EL (cell line): ENCODE data around the gene B4GALNT3.

Source experiments
- DNase-seq: peaks from one replicate; pipeline ENCODE4 v3.0.0-alpha.2; 2016

The B4GALNT3 gene

GRCh38 chr12:541676-542324, 82.1 kb downstream of the B4GALNT3 start:
- DNase-seq = no peak

DNA sequence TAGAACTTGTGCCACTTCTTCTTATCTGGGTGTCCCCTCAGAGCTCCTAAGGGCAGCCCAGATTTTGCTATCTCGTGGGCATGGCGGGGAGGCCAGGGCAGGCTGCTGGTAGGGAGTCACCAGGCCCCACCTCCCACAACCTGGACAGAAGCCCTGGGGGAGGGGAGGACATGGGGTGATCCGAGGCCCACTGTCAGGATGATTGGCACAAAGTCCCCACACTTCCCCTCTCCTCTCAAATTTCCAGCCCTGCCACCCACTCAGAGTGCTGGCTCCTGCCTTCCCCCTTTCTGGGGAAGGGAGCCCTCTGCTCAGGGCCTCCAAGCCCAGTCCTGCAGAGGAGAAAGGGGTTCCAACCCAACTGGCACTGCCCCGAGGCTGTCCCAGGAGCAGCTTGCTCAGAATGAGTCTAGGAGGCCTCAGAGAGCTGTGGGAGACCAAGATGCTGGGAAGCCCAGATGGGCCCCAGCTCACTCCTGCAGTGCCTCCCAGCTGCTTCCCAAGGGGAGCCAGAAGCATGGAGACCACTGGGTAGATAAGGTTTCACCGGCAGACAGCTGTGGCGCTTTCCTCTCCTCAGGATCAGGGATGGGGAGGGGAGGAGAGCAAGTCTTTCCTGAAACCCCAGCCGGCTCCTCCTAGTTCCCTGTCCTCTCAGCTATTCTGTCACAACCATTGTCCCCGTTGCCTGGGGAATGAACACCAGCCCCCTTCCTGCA, 82.8 kb downstream of the B4GALNT3 start:
- no peak for DNase-seq

GRCh38 chr12:543114-543451, 83.3 kb downstream of the B4GALNT3 start:
- no peak for DNase-seq

GRCh38 chr12:544142-544541, 84.4 kb downstream of the B4GALNT3 start:
- DNase-seq = no peak

- DNase-seq = no peak
Measured at GRCh38 chr12:544941-545635, 85.3 kb downstream of the B4GALNT3 start.

- DNase-seq = no peak
Measured at GRCh38 chr12:545835-546234, 86.1 kb downstream of the B4GALNT3 start.

GRCh38 chr12:546265-546919, 86.7 kb downstream of the B4GALNT3 start:
- DNase-seq = no peak

- peak; percentile 60 for DNase-seq
Measured at GRCh38 chr12:546920-547845, 87.4 kb downstream of the B4GALNT3 start.

DNA sequence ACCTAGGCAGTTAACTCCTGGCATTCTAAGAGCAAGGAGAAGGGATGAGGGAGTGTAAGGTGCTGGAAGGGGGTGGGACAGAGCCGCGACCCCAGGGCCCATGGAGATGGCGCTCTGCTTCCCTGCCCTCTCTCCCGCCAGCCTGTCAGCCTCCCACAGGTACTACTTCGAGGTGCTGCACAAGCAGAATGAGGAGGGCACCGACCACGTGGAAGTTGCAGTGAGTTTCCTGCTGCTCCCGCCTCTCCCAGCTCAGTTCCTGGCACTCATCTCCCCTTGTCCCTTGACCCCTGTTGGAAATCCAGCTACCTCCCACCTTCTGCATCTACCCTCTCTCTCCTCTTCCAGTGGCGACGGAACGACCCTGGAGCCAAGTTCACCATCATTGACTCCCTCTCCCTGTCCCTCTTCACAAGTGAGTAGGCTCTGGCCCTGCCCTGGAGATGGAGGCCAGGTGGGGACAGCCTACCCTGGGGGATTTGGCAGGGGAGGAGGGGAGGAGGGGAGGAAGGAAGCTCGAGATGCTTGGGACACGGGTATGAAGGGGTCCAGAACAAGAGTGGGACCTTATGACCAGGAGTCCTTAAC, 88.2 kb downstream of the B4GALNT3 start:
- DNase-seq = no peak

DNA sequence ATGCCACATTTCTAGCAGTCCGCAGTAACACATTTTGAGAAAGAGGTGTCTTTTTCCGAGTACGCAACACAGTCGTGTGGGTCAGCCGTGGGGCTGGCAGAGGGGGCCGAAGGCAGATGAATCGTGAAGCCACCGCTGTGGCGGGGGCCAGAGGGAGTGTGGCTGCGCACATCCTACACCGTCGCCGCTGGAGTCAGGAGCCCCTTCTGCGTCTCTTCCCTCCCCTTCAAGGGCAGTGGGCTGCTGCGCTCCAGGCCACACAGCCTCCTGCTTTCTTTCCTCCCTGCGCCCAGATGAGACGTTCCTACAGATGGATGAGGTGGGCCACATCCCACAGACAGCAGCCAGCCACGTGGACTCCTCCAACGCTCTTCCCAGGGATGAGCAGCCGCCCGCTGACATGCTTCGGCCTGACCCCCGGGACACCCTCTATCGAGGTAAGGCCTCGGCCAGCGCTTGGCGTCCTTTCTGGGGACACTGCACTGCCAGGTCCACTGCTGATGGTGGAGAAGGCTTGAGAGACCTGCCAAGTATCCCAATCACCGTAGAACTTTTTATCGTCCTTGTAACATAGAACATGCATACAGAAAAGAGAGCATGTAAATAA, 89.8 kb downstream of the B4GALNT3 start:
- no peak for DNase-seq

DNA sequence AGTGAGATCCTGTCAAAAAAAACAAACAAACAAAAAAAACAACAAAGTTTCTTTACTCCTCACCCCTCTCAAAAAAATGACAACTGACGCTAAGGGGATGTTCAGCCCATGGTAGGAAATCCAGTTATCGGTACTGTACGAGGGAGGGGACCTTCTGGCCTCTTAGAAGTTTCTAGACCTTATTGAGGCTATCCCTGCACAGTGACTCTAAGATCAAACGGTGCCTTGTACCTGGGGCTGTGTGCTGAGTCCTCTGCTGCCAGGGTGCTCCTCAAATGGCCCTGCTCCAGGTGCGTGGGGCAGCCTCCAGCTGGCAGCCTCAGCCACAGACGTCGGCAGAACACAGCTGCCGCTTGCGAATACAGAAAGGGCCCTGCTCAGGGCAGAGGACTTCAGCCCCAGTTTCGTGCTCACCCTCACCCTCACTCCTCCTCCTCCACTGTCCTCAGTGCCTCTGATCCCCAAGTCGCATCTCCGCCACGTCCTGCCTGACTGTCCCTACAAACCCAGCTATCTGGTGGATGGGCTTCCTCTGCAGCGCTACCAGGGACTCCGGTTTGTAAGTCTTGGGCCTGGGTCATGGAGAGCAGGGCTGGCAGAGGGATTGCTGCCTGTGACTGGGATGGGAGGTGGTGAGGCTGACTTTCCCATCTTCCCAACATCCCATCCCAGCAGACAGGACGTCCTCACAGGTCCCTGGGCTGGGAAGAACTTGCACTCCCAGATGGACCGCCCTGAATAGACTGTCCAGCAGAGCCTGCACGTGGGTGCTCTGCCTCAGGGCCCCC, 90.9 kb downstream of the B4GALNT3 start:
- DNase-seq = no peak

- DNase-seq = no peak
Measured at GRCh38 chr12:552466-552865, 92.7 kb downstream of the B4GALNT3 start.

DNA sequence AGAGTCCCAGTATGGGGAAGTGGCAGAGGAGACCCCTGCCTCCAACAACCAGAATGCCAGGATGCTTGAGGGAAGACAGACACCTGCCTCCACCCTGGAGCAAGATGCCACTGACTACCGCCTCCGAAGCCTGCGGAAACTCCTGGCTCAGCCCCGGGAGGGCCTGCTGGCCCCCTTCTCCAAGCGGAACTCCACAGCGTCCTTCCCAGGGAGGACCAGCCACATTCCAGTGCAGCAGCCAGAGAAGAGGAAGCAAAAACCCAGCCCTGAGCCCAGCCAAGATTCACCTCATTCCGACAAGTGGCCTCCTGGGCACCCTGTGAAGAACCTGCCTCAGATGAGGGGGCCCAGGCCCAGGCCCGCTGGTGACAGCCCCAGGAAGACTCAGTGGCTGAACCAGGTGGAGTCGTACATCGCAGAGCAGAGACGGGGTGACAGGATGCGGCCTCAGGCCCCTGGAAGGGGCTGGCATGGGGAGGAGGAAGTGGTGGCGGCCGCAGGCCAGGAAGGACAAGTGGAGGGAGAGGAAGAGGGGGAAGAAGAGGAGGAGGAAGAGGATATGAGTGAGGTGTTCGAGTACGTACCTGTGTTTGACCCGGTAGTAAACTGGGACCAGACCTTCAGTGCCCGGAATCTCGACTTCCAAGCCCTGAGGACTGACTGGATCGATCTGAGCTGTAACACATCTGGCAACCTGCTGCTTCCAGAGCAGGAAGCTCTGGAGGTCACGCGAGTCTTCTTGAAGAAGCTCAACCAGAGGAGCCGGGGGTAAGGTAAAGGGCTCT, 93.7 kb downstream of the B4GALNT3 start:
- DNase-seq = no peak

DNA sequence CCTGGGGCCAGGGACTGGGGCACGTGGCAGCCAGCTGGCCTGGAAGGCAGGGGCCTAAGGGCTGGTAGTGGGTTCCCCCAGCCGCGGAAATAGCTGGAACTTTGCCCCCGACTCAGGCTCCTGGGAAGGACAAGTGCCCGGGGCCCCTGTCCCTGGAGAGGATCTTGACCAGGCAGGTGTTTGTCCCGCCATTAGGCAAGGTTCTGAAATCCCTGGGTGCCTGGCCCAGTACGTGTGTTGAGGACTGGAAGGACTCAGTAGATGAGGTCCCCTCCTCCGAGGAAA, 94.2 kb downstream of the B4GALNT3 start:
- no peak for DNase-seq

DNA sequence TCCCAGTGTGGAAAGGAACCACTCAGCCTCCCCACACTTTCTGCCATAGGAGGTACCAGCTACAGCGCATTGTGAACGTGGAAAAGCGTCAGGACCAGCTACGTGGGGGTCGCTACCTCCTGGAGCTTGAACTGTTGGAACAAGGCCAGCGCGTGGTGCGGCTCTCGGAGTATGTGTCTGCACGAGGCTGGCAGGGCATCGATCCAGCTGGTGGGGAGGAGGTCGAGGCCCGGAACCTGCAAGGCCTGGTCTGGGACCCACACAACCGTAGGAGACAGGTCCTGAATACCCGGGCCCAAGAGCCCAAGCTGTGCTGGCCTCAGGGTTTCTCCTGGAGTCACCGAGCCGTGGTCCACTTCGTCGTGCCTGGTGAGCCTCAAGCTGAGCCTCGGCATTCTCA, 96.8 kb downstream of the B4GALNT3 start:
- no peak for DNase-seq

DNA sequence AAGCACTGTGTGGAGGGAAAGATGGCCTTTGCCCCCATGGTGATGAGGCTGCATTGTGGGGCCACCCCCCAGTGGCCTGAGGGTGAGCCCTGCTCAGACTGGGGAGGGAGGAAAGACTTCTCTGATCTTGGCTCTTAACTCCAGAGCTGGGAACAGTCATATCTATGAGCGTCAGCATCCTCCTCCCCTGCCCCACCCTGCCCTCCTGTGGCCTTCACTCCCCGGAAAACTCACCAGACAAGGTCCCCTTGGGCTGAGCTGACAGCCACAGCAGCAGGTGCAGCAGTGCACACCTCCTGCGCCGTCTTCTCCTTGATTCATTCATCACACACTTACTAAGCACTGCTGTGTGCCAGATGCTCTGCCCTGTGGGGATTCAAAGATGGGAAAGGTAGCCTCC, 98.8 kb downstream of the B4GALNT3 start:
- DNase-seq = no peak

DNA sequence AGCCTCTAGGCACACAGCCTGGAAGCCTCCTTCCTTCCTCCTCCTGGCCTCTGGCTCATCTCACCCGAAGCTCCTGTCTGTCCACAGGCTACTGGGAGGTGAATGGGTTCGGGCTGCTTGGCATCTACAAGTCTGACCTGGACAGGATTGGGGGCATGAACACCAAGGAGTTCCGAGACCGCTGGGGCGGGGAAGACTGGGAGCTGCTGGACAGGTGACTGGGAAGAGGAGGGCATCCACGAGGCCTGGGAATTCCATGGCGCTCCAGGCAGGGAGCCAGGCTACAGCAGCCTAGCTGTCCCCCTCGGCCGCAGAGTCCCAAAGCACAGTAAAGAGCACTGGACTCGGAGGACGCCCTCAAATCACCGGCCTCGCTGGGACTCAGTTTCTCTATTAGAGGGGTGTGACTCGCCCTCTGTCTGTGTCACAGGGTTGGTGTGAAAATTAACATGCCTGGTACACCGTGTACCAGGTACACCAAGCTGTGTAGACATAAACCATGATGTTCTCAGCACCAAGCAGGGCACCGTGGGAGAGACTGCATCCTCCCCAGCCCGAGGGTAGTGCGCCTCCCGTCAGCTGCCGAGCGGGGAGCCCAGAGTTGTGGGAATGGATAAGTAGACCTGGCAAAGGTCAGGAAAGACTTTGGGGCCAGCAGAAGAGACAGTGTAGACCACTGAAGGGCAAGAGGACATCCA, 99.6 kb downstream of the B4GALNT3 start:
- DNase-seq = no peak

GRCh38 chr12:559906-560455, 100.2 kb downstream of the B4GALNT3 start:
- no peak for DNase-seq

- no peak for DNase-seq
Measured at GRCh38 chr12:560691-561390, 101.1 kb downstream of the B4GALNT3 start.
